GM12875 (cell line): ENCODE data around the gene RIMKLA.

Experiments used
- H3K4me3 ChIP-seq: one replicate; pipeline ENCODE4 v1.5.1; 2011; ENCODE audit warnings: low read depth, low read length, control low read depth
- CTCF ChIP-seq: IDR thresholded peaks from 2 replicates; pipeline ENCODE4 v1.5.1; 2011; ENCODE audit warnings: low read depth, mild to moderate bottlenecking, control low read depth, inconsistent platforms, low read length, moderate library complexity, borderline replicate concordance; ENCODE audit not compliant: insufficient read depth

RIMKLA gene

GRCh38 chr1:42359466-42359865, 21.1 kb upstream of the RIMKLA start:
- TF ChIP-seq CTCF = no peak

GRCh38 chr1:42364089-42364488, 16.5 kb upstream of the RIMKLA start:
- H3K4me3 ChIP-seq = no peak overlapping the region
- no peak for TF ChIP-seq CTCF

More at GRCh38 chr1:42359466-42359865, 21.1 kb upstream of the RIMKLA start:
- no peak overlapping the region for H3K4me3 ChIP-seq

- H3K4me3 ChIP-seq = no peak overlapping the region
- TF ChIP-seq CTCF = no peak
These were observed 16.1 kb upstream of the RIMKLA start for GRCh38 chr1:42364542-42364941.

- TF ChIP-seq CTCF = no peak
- no peak overlapping the region for H3K4me3 ChIP-seq
These were observed 15.5 kb upstream of the RIMKLA start for GRCh38 chr1:42365118-42365517.

- no peak overlapping the region for H3K4me3 ChIP-seq
- TF ChIP-seq CTCF = no peak
These were observed 12.3 kb upstream of the RIMKLA start for GRCh38 chr1:42368096-42368795.

GRCh38 chr1:42369471-42369870, 11.1 kb upstream of the RIMKLA start:
- H3K4me3 ChIP-seq = no peak overlapping the region
- no peak for TF ChIP-seq CTCF

- no peak for TF ChIP-seq CTCF
- no peak overlapping the region for H3K4me3 ChIP-seq
These were observed 9.6 kb upstream of the RIMKLA start for GRCh38 chr1:42370876-42371549.
